MM.1S (cell line): ENCODE results near the gene ATXN1.

ENCODE experiments used
- EZH2phosphoT487 ChIP-seq: fragments of 300-600 bp; sonication (generic); IDR thresholded peaks from 2 replicates; pipeline ENCODE4 v1.6.1; 2018; ENCODE audit warnings: antibody characterized with exemption, low read length
- TF ChIP-seq, protein P1 (sequence below): fragments of 300-600 bp; sonication (generic); IDR thresholded peaks from 2 replicates; pipeline ENCODE4 v1.5.1; 2016; ENCODE audit warnings: antibody characterized with exemption, low read length, mixed read lengths

DNA sequence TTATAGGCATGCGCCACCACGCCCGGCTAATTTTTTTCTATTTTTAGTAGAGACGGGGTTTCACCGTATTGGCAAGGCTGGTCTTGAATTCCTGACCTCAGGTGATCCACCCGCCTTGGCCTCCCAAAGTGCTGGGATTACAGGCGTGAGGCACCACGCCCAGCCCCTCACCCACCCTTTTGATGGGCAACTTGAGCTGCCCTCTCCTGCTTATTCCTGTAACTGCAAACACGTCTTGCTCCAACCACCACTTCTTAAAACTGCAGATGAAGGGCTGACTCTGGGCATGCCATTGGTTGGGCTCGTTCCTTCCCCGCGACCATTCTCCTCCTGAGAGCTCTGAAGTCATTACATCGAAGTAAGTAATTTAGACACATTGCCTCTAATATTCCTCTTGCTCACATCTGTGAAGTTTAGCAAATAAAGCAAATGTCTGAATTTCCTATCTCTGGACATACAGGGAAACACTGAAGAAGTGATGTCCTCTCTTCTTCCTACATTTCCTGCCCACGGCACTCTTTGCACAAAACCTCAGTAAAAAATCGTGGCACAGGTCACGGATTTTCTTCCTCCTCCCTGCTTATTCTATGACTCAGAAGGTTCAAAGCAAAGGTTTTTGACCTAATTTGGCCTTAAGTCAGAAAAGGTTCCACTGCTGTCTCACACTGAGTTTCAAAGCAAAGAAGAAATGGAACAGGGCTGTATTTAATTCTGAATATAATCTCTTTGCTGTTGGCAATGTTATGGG lies 405.4 kb downstream of the ATXN1 start:
- TF ChIP-seq, protein P1, sequence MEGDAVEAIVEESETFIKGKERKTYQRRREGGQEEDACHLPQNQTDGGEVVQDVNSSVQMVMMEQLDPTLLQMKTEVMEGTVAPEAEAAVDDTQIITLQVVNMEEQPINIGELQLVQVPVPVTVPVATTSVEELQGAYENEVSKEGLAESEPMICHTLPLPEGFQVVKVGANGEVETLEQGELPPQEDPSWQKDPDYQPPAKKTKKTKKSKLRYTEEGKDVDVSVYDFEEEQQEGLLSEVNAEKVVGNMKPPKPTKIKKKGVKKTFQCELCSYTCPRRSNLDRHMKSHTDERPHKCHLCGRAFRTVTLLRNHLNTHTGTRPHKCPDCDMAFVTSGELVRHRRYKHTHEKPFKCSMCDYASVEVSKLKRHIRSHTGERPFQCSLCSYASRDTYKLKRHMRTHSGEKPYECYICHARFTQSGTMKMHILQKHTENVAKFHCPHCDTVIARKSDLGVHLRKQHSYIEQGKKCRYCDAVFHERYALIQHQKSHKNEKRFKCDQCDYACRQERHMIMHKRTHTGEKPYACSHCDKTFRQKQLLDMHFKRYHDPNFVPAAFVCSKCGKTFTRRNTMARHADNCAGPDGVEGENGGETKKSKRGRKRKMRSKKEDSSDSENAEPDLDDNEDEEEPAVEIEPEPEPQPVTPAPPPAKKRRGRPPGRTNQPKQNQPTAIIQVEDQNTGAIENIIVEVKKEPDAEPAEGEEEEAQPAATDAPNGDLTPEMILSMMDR = no peak
- no peak for TF ChIP-seq EZH2phosphoT487
